Measurements from ENCODE around the gene CRYZ.
"Not testable (repeated sequence)": the region's sequence is repeated elsewhere in the genome, so short reads cannot be mapped to it uniquely, and the experiment has no call there.

Gene CRYZ, protein sequence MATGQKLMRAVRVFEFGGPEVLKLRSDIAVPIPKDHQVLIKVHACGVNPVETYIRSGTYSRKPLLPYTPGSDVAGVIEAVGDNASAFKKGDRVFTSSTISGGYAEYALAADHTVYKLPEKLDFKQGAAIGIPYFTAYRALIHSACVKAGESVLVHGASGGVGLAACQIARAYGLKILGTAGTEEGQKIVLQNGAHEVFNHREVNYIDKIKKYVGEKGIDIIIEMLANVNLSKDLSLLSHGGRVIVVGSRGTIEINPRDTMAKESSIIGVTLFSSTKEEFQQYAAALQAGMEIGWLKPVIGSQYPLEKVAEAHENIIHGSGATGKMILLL

DNA sequence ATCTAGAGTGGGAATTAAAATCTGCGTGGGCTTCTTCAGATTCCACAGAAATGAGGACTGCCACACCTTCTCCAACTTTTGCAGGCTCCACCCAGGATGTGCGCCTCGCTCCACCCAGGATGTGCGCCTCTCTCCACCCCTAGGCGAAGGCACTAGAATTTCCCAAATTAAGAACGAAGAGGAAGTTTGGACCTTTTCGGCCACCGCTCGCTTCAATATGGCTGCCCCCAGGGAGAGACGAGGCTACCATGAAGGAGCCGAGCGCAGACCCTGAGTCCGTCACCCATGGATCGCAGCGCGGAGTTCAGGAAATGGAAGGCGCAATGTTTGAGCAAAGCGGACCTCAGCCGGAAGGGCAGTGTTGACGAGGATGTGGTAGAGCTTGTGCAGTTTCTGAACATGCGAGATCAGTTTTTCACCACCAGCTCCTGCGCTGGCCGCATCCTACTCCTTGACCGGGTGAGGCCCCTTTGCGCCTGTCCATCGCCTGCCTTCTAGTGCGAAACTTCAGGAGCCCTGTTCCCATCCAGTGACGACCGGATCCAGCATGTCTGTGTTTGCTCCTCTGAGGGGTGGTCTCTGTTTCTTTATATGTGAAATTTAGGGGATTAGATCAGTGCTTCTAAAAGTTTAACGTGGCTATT is at the start of gene CRYZ, which contains the start of gene TYW3:
Gene CRYZ, minus strand, starts transcription at position 91 of the 644 bp plus-strand sequence. CDS start 8,229 bp downstream, outside the sequence.
Gene TYW3, plus strand, starts transcription at position 193 of the 644 bp plus-strand sequence. Its CDS starts 93 bp downstream, at position 286.
- in situ Hi-C loops (cut with MboI; ENCODE audit: low sequenced_read_pairs) = no loop called here

DNA sequence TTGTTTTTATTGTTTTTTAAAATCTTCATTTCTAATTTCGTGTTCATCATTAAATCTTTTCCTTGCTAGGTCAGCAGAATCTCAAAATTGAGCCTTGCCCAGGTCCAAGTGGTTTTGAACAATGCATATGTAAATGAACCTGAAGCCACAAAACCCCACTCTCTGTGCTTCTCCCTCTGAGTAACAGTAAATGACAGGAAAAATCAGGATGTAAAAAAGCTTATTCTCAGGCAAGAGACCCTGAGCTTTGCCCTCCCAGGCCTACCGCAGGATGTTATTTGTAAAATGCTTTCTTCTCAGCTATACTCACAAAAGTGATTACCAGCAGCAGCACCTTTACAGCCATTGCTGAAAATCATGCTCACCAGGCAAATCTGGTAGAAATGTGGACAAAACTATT is 47.7 kb upstream of the CRYZ start:
- in situ Hi-C loops (cut with MboI; ENCODE audit: low sequenced_read_pairs) = no loop called here

DNA sequence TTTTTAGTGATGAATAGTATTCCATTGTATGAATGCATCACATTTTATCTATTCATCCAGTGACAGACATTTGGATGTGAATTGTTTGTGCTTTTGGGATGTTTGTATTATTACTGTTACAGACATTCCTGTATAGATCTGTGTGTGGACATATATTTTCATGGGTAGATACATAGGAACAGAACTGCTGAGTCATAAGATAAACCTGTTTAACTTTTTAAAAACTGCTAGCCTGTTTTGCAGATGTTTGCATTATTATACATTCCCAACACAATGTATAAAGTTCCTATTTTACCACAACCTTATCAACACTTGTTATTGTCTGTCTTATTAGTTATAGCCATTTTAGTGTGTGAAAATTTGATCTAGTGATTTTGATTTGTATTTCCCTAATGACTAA is 46.9 kb upstream of the CRYZ start:
- in situ Hi-C loops (cut with MboI; ENCODE audit: low sequenced_read_pairs) = no loop called here

DNA sequence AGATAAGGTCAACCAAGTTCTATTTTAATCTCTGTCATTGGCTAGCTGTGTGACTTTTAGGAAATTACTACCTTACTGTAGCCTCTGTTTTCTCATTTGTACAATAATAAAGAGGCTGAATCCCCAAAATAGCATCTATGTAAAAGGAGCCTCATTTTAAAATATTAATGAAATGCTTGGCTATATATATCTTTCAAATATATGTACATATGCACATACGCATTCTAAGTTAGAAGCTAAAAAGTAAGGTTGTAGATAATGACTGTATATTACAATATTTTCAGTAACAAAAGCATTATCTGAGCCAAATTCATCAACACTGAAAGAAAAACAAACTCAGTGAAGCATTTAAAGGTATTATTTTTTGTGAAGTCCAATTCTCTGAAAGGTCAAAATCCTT is 44.7 kb upstream of the CRYZ start:
- in situ Hi-C loops (cut with MboI; ENCODE audit: low sequenced_read_pairs) = no loop called here

DNA sequence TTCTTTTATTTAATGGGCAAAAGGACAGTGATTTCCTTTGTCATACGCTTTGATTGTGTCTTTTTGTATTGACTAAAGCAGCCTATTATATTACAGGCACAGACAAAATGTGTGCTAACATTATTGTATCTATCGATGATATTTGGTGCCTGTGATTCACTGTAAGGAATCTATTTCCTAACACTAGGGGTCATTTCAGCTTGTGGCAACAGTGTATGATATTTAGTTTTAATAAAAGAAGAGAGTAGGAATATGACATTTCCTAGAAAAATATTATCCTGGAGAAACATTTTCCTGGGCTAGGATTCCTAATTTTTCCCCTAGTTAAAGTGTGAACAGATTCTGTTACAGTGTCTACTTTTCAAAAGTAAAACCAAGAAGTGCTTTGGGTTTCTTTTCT is 42.9 kb upstream of the CRYZ start:
- in situ Hi-C loops (cut with MboI; ENCODE audit: low sequenced_read_pairs) = no loop called here

DNA sequence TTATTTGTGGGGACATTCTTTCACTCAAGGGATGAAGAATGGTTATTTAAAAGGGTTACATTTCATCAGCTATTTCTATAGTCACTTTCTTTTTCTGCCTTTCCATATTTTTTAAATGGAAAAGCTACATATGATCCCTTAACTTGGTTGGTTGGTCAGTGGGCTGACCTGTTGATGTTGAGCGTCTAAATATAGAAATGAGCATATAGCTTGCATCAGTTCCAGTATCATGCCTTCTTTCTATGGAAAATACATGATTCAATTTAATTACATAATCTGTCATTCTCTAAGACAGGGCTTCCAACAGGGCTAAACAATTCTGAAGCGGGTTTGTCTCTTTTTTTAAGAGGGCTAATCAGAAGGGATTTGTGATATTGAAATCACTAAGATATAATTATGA is 40.7 kb upstream of the CRYZ start:
- in situ Hi-C loops (cut with MboI; ENCODE audit: low sequenced_read_pairs) = loop anchor here (25.0 kb wide), 1 partner anchor 439 kb away; no protein-coding TSS in a partner anchor

DNA sequence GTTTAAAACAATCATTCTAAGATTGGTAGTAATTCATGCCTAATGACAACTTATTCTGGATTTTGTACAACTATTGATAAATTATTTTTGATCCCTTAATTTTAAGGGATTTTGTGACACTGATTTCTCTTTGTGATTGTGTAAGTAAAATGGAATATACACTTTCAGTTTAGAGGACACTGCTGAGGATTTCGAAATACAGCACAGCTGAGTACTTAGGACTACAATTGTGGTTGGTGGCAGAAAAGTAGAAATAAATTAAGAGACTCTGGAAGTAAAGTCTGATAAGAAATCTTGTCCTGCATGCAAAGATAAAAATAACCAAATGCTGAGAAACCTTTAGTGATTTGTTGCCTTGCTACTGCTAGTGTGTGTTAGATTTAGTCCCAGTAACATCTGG is 40.1 kb upstream of the CRYZ start:
- in situ Hi-C loops (cut with MboI; ENCODE audit: low sequenced_read_pairs) = loop anchor here (25.0 kb wide), 1 partner anchor 439 kb away; no protein-coding TSS in a partner anchor

DNA sequence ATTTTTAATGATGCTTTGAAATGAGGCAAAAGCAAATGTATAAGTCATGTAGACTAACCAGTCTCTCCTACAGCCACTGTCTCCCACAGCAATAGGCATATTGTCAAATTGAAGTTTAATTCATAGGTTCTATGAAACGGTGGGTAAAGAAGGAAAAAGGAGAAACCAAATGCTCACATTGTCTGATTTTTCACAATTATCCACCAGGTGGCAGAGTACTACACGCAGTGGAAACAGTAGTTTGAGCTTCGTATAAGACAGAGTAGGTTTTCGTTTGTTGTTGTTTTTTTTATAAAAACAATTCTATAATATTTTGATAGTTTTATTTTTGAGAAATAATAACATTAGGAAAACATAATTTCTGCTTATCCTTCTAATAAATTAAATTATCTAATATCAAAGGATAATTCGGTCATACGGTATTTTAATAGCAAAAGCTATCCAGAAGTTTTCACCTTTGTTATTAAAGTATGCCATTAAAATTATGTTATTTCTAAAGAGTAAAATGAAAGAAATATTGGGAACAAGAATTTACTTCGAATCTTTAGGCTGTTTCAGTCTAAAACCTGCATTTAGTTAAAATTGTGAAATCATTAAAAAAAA is 39.2 kb upstream of the CRYZ start:
- in situ Hi-C loops (cut with MboI; ENCODE audit: low sequenced_read_pairs) = loop anchor here (25.0 kb wide), 1 partner anchor 440 kb away; no protein-coding TSS in a partner anchor

DNA sequence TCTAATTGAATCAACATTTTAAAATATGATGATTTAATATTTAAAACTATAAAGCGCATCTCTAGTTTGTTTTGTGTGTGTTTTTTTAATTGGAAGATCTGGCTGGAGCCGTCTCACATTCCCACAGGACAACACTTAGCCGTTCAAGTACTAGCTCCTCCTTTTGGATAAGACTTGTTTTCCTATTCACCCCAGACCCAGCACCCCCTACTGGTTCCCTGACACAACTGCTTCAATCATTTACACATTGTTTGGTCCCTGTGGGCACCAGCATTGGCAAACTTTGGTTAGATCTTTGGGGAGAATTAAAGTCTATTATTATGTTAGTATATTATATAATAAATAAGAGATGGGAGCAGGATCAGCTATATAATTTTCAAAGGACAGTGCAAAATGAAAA is 34.6 kb upstream of the CRYZ start:
- in situ Hi-C loops (cut with MboI; ENCODE audit: low sequenced_read_pairs) = loop anchor here (25.0 kb wide), 1 partner anchor 445 kb away; no protein-coding TSS in a partner anchor

DNA sequence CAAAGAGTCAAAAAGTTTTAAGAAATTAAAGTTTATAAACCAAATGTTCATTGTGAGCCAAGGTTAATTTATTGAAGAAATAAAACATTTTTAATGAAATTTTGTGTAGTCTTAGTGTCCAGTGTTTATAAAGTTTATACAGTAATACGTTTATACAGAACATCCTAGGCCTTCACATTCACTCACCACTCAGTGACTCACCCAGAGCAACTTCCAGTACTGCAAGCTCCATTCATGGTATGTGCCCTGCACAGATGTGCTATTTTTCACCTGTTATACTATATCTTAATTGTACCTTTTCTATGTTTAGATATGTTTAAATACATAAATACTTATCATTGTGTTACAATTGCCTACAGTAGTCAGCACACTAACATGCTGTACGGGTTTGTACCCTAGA is 33.7 kb upstream of the CRYZ start:
- in situ Hi-C loops (cut with MboI; ENCODE audit: low sequenced_read_pairs) = loop anchor here (25.0 kb wide), 1 partner anchor 446 kb away; no protein-coding TSS in a partner anchor

DNA sequence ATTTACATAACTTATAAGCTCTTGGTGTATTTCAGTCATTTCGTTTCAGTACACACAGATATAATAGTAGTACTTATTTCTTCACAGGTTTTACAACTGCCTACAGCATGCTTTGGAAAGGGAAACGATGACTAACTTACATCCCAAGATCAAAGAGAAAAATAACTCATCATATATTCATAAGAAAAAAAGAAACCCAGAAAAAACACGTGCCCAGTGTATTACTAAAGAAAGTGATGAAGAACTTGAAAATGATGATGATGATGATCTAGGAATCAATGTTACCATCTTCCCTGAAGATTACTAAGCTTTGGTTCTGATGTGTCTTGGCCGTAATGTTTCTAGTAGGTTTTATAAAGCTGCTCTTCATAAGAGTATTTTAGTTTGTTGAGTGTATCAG is 31.0 kb upstream of the CRYZ start:
- in situ Hi-C loops (cut with MboI; ENCODE audit: low sequenced_read_pairs) = loop anchor here (25.0 kb wide), 1 partner anchor 448 kb away; no protein-coding TSS in a partner anchor

DNA sequence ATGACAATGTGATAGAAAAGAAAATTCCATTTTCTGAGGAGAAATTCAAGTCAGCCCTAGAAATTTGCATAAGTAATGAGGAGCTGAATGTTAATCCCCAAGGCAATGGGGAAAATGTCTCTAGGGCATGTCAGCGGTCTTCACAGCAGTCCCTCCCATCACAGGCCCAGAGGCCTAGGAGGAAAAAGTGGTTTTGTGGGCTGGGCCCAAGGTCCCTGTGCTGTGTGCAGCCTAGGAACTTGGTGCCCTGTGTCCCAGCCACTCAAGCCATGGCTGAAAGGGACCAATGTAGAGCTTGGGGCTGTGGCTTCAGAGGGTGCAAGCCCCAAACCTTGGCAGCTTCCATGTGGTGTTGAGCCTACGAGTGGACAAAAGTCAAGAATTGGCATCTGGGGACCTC is 23.8 kb upstream of the CRYZ start:
- in situ Hi-C loops (cut with MboI; ENCODE audit: low sequenced_read_pairs) = loop anchor here (25.0 kb wide), 1 partner anchor 456 kb away; no protein-coding TSS in a partner anchor

DNA sequence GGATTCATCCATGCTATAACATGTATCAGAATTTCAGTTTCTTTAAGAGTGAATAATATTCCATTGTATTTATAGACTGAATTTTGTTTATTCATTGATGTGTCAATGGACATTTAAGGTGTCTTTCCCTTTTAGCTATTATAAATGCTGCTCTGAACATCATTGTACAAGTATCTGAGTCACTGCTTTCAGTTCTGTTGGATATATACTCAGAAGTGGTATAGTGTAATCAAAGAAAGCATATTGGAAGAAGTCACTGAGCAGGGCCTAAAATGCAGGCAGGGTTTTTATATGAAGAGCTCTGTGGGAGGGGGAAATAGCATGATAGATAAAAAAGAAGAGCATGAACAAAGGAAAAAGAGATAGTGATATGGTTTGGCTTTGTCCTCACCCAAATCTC is 22.6 kb upstream of the CRYZ start:
- in situ Hi-C loops (cut with MboI; ENCODE audit: low sequenced_read_pairs) = loop anchor here (25.0 kb wide), 1 partner anchor 457 kb away; no protein-coding TSS in a partner anchor

DNA sequence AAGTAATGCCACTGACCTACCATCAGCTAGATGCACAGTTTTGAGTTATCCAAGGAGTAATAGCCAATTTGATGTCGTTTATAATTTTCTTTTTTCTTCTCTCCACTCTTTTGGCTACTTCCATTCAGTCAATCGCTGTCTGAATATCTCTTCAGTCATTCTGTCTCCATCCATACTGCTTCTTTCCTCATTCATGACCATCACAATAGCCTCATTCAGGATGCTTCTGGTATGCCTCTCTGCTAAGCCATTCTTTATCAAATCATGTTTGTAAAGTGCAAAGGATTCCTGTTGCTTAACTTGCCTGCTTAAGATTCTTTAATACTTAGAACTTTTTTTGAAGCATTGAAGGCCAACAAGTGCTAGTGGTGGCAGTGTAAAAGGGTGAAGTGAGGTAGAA is 20.3 kb upstream of the CRYZ start:
- in situ Hi-C loops (cut with MboI; ENCODE audit: low sequenced_read_pairs) = loop anchor here (25.0 kb wide), 1 partner anchor 459 kb away; no protein-coding TSS in a partner anchor

DNA sequence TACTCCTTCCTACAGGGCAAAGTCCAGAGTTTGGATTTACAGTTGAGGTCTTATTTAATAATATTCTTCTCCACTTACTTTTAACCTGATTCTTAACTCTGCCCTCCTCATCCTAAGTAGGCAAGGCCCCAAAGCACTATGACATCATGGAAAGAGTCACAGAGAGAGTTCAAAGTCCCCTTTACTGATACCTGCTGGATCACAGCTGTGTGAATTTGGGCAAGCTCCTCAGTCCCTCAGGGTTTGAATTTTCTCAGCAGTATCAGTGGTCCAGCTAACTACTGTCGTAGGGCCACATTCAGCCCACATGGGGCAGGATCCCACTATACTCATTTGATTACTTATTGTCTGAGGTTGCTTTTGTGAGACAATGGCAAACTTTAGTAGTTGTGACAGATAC is 16.1 kb upstream of the CRYZ start:
- in situ Hi-C loops (cut with MboI; ENCODE audit: low sequenced_read_pairs) = no loop called here

DNA sequence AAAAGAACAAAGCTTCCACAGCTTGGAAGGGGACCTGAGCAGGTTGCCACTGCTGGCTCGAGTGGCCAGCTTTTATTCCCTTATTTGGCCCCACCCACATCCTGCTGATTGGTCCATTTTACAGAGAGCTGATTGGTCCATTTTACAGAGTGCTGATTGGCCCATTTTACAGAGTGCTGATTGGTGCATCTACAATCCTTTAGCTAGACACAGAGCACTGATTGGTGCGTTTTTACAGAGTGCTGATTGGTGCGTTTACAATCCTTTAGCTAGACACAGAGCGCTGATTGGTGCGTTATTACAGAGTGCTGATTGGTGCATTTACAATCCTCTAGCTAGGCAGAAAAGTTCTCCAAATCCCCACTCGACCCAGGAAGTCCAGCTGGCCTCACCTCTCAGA is 12.4 kb upstream of the CRYZ start:
- in situ Hi-C loops (cut with MboI; ENCODE audit: low sequenced_read_pairs) = not testable (repeated sequence)

DNA sequence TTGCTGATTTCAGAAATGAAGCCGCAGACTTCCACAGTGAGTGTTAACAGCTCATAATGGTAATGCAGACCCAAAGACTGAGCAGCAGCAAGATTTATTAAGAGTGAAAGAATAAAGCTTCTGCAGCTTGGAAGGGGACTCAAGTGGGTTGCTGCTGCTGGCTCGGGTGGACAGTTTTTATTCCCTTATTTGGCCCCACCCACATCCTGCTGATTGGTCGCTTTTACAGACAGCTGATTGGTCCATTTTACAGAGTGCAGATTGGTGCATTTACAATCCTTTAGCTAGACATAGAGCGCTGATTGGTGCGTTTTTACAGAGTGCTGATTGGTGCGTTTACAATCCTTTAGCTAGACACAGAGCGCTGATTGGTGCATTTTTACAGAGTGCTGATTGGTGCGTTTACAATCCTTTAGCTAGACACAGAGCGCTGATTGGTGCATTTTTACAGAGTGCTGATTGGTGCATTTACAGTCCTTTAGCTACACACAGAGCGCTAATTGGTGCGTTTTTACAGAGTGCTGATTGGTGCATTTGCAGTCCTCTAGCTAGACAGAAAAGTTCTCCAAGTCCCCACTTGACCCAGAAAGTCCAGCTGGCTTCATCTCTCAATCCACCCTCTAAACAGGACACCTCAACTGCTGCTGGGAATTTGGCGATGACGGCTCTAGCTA is 7.6 kb upstream of the CRYZ start:
- in situ Hi-C loops (cut with MboI; ENCODE audit: low sequenced_read_pairs) = not testable (repeated sequence)

DNA sequence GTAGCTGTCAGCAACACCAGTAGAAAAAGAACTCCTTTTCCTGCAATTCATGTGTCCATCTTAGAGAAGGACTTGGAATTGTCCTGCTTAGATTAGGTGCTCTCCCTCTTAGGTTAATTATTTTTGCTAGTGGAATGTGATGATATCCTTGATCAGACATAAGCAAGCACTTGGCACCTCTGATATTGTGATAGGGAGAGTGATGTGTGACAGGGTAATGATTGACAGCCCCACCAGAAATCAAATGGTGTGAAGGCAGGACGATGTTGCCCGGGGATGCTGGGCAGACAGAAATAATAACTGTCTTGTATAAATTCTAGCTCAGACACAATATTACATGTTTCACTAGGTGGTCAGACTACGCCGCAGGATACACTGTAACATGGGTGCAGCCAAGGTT is 4.5 kb upstream of the CRYZ start:
- in situ Hi-C loops (cut with MboI; ENCODE audit: low sequenced_read_pairs) = no loop called here

DNA sequence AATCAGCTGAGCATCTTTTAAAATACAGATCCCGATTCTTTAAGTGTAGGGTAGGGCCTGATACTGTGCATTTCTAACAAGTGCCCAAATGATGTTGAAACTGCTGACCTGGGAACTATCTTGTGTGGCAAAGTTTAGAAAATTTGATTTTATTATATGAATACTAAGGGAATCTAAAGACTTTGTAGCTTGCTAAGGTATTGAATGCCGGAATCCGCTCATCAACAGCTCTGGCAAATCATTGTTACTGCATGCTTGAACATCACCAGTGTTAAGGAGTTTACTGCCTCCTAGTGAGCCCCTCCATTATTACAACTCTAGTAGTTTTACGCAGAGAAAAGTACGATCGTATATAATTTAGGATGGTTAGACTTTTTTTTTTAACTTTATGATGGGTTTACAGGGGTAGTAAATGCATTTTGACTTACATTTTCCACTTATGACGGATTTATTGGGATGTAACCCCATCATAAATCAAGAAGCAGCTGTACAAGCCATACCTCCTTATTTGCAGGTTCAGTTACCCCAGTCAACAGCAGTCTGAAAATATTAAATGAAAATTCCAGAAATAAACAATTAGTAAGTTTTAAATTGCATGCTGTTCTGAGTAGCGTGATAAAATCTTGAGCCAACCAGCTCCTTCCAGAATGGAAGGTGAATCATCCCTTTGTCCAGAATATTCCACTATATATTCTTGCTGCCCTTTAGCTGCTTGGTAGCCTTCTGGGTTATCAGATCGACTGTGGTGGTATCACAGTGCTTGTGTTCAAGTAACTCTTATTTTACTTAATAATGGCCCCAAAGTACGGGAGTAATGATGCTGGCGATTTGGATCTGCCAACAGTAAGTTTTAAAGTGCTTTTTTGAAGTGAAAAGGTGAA is 994 bp upstream of the CRYZ start:
- in situ Hi-C loops (cut with MboI; ENCODE audit: low sequenced_read_pairs) = no loop called here

Data from HL-60/S4 (cell line).